Left lung (tissue), 10 donors: Measurements from ENCODE around the gene RBM19. TPM values are rescaled to one million over a fixed set of nuclear protein-coding genes. Genes with fewer than 3 reads are reported as not detected.

Experiments used
- ATAC-seq: fragments of 200-7000 bp; cut with Tn5 transposase; one replicate; pipeline ENCODE4 v1.9.1; 2020; ENCODE audit warnings: moderate library complexity
- DNase-seq, 4 donors: peaks; one replicate each; pipeline ENCODE4 v3.0.0-alpha.2; 2013 to 2020
- H3K27ac ChIP-seq, 2 donors: fragments of 200-600 bp; sonication (generic) in 1 of 2; one replicate each; pipeline versions ENCODE4 v1.5.0 to v1.8.0; 2020 to 2021
- H3K27me3 ChIP-seq, 2 donors: fragments of 200-600 bp; sonication (generic) in 1 of 2; one replicate each; pipeline versions ENCODE4 v1.5.0 to v1.8.0; 2020 to 2021
- H3K36me3 ChIP-seq, 2 donors: fragments of 200-600 bp; sonication (generic) in 1 of 2; one replicate each; pipeline versions ENCODE4 v1.5.0 to v1.8.0; 2020 to 2021
- H3K4me1 ChIP-seq, 2 donors: fragments of 200-600 bp; one replicate each; pipeline ENCODE4 v1.8.0; 2021
- H3K4me3 ChIP-seq, 2 donors: fragments of 200-600 bp; sonication (generic) in 1 of 2; one replicate each; pipeline versions ENCODE4 v1.5.0 to v1.8.0; 2020 to 2021; ENCODE audit warnings: mild to moderate bottlenecking in 1 of 2
- H3K9me3 ChIP-seq, 2 donors: fragments of 200-600 bp; sonication (generic) in 1 of 2; one replicate each; pipeline versions ENCODE4 v1.5.0 to v1.8.0; 2020 to 2021
- intact Hi-C, 2 donors: fragments of 100-400 bp; cut with DNase I; formaldehyde crosslinking; loops; one replicate each; pipeline versions ENCODE4 v1.11.2 to v1.14.2; 2022
- polyA plus RNA-seq, 6 donors: library from polyadenylated mRNA; unstranded; fragments of 120-200 nt; gene quantifications; one replicate each; pipeline ENCODE4 v1.2.1, GENCODE V29; 2013; ENCODE audit not compliant: insufficient read length in 6 of 6
- total RNA-seq, 2 donors: library from RNA; stranded (reverse); fragmentation: NEBNext Ultra II Directional; extraction: Animal tissue kit (Norgen Biotek cat#: 25700); gene quantifications; one replicate each; pipeline ENCODE4 v1.2.1, GENCODE V29; 2021
- TF ChIP-seq, protein P1 (sequence below), 2 donors: fragments of 200-600 bp; sonication (generic) in 1 of 2; IDR thresholded peaks; one replicate each; pipeline versions ENCODE4 v1.5.0 to v1.8.0; 2021; ENCODE audit warnings: antibody characterized with exemption in 2 of 2
- donor health status: DM: no; HTN: yes; CAD: no.
- donor health status: DM: no; HTN: no; CAD: no.

RBM19 gene
- total and polyA plus RNA-seq, 8 donors, result 21.5 to 33.4 (median 31.2) TPM

DNA sequence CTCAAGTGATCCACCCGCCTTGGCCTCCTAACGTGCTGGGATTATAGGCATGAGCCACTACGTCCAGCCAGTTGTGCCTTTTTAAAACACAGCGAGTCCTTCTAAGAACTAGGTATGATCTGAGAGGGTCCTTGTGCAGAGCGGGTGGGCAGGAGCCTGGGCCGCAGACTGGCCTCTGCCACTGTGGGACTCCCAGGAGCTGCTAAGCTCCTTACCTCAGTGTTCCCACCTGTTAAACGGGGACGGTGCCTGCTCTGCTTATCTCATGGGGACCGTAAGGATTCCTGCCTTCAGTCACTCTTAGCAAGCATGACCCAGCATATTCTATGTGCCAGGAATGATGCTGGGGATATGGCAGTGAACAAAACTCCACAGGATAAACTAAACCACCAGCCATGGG is 136.9 kb downstream of the RBM19 start:
- TF ChIP-seq, protein P1, sequence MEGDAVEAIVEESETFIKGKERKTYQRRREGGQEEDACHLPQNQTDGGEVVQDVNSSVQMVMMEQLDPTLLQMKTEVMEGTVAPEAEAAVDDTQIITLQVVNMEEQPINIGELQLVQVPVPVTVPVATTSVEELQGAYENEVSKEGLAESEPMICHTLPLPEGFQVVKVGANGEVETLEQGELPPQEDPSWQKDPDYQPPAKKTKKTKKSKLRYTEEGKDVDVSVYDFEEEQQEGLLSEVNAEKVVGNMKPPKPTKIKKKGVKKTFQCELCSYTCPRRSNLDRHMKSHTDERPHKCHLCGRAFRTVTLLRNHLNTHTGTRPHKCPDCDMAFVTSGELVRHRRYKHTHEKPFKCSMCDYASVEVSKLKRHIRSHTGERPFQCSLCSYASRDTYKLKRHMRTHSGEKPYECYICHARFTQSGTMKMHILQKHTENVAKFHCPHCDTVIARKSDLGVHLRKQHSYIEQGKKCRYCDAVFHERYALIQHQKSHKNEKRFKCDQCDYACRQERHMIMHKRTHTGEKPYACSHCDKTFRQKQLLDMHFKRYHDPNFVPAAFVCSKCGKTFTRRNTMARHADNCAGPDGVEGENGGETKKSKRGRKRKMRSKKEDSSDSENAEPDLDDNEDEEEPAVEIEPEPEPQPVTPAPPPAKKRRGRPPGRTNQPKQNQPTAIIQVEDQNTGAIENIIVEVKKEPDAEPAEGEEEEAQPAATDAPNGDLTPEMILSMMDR (IDR thresholded peaks at IDR 0.05), result no peak
- no peak for ATAC-seq
- DNase-seq, result no peak
- no peak overlapping the region for H3K4me3 ChIP-seq
- H3K27me3 ChIP-seq, result no peaks in the 10 kb centered on the region
- H3K36me3 ChIP-seq, result peaks cover 0 to 13% of the 10 kb centered on the region in 2 donors
- H3K9me3 ChIP-seq, result no peaks in the 10 kb centered on the region
- intact Hi-C loops, result no loop called here
- no peaks in the 10 kb centered on the region for H3K4me1 ChIP-seq
- H3K27ac ChIP-seq, result no peak overlapping the region

GRCh38 chr12:113827539-113828114 is 138.5 kb downstream of the RBM19 start:
- Histone ChIP-seq H3K27ac (no peak overlapping the region), H3K36me3 (peaks cover 0 to 24% of the 10 kb centered on the region in 2 donors), H3K4me3 (no peak overlapping the region), H3K27me3 (no peaks in the 10 kb centered on the region), H3K9me3 (no peaks in the 10 kb centered on the region), H3K4me1 (no peaks in the 10 kb centered on the region)
- intact Hi-C loops, result no loop called here
- ATAC-seq, result no peak
- TF ChIP-seq, protein P1 (IDR thresholded peaks at IDR 0.05), result no peak
- no peak for DNase-seq

- Histone ChIP-seq H3K27ac (no peak overlapping the region), H3K4me1 (no peaks in the 10 kb centered on the region), H3K27me3 (no peaks in the 10 kb centered on the region), H3K36me3 (peaks cover 0 to 31% of the 10 kb centered on the region in 2 donors), H3K4me3 (no peak overlapping the region), H3K9me3 (no peaks in the 10 kb centered on the region)
- intact Hi-C loops, result no loop called here
- DNase-seq, result no peak
- TF ChIP-seq, protein P1 (IDR thresholded peaks at IDR 0.05), result no peak
- no peak for ATAC-seq
Measured at GRCh38 chr12:113826805-113827538, 139.2 kb downstream of the RBM19 start.

DNA sequence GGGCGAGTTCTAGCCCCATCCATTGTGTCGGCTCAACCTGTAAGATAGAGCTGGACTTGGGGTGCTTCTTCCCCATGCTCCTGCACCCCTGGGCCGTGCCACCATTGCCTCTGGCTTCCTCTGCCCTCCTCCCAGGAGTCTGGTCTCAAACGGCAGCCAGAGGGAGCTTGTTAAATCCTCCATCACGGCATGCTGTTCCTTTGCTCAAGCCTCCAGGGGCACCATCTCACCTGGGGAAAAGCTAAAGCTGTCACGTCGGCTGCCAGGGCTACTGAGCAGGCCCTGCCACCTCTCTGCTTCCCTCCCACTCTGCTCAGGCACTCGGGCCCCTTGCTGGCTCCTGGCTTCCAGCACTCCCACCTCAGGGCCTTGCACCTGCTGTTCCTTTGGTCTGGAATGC is 140.4 kb downstream of the RBM19 start:
- Histone ChIP-seq H3K4me3 (no peak overlapping the region), H3K4me1 (no peaks in the 10 kb centered on the region), H3K27ac (no peak overlapping the region), H3K36me3 (peaks cover 0 to 42% of the 10 kb centered on the region in 2 donors), H3K9me3 (no peaks in the 10 kb centered on the region), H3K27me3 (no peaks in the 10 kb centered on the region)
- TF ChIP-seq, protein P1 (IDR thresholded peaks at IDR 0.05), result no peak
- ATAC-seq (no peak), DNase-seq (no peak)
- intact Hi-C loops, result no loop called here

GRCh38 chr12:113823816-113824215 is 142.3 kb downstream of the RBM19 start:
- no peak overlapping the region for H3K27ac ChIP-seq
- ATAC-seq (no peak), DNase-seq (no peak)
- no peaks in the 10 kb centered on the region for H3K9me3 ChIP-seq
- TF ChIP-seq, protein P1 (IDR thresholded peaks at IDR 0.05), result no peak
- H3K27me3 ChIP-seq, result no peaks in the 10 kb centered on the region
- H3K4me1 ChIP-seq, result no peaks in the 10 kb centered on the region
- peaks cover 0 to 47% of the 10 kb centered on the region in 2 donors for H3K36me3 ChIP-seq
- intact Hi-C loops, result no loop called here
- no peak overlapping the region for H3K4me3 ChIP-seq
